Lung (tissue), 16 donors: ENCODE results near the gene PIK3AP1. TPM values are rescaled to one million over a fixed set of nuclear protein-coding genes. Genes with fewer than 3 reads are reported as not detected.

ENCODE experiments used
- ATAC-seq: fragments of 200-7000 bp; cut with Tn5 transposase; one replicate; pipeline ENCODE4 v1.9.1; 2020; ENCODE audit warnings: moderate number of reproducible peaks; ENCODE audit not compliant: insufficient read depth, low FRiP score
- DNase-seq, 3 donors: peaks; one replicate each; pipeline ENCODE4 v3.0.0-alpha.2; 2013 to 2017
- H3K27ac ChIP-seq, 2 donors: one replicate each; pipeline ENCODE4 v1.5.1; 2013; ENCODE audit warnings: mild to moderate bottlenecking in 2 of 2, moderate library complexity in 2 of 2, control low read depth in 1 of 2, inconsistent platforms in 1 of 2, low read depth in 1 of 2, low read length in 1 of 2
- H3K27me3 ChIP-seq, 3 donors: one replicate each; pipeline ENCODE4 v1.5.1; 2013; ENCODE audit warnings: low read length in 2 of 3; ENCODE audit not compliant: control insufficient read depth in 3 of 3, insufficient read depth in 3 of 3
- H3K36me3 ChIP-seq, 4 donors: one replicate each; pipeline ENCODE4 v1.5.1; 2013; ENCODE audit warnings: low read length in 4 of 4, mild to moderate bottlenecking in 1 of 4, moderate library complexity in 1 of 4; ENCODE audit not compliant: control insufficient read depth in 4 of 4, insufficient read depth in 4 of 4
- H3K4me1 ChIP-seq, 5 donors: one replicate each; pipeline ENCODE4 v1.5.1; 2013; ENCODE audit warnings: low read length in 5 of 5, mild to moderate bottlenecking in 2 of 5, moderate library complexity in 1 of 5; ENCODE audit not compliant: control insufficient read depth in 5 of 5, insufficient read depth in 5 of 5
- H3K4me3 ChIP-seq: one replicate; pipeline ENCODE4 v1.5.1; 2013; ENCODE audit warnings: mild to moderate bottlenecking, control low read depth, moderate library complexity
- H3K9ac ChIP-seq, 2 donors: one replicate each; pipeline ENCODE4 v1.5.1; 2013; ENCODE audit warnings: low read length in 2 of 2, control low read depth in 1 of 2; ENCODE audit not compliant: insufficient read depth in 1 of 2
- H3K9me3 ChIP-seq, 4 donors: one replicate each; pipeline ENCODE4 v1.5.1; 2013; ENCODE audit warnings: low read length in 3 of 4, mild to moderate bottlenecking in 1 of 4, moderate library complexity in 1 of 4; ENCODE audit not compliant: control insufficient read depth in 4 of 4, insufficient read depth in 3 of 4
- CTCF ChIP-seq: IDR thresholded peaks from 2 replicates; pipeline ENCODE4 v1.5.1; 2012; ENCODE audit warnings: mild to moderate bottlenecking; ENCODE audit errors: control extremely low read depth, extremely low read depth
- WGBS, 2 donors: extraction: QIAGEN DNeasy Blood & Tissue Kit; methylation state at CpG; one replicate each; pipeline ENCODE4 v1.1.7; 2013; 5-methylcytosine and 5-hydroxymethylcytosine counted together
- long read RNA-seq, 5 donors: transcript quantifications; one replicate each; lab custom pipeline, GENCODE V29; 2026
- polyA plus RNA-seq, 2 donors: library from polyadenylated mRNA; stranded (reverse); fragments of 200-250 nt; gene quantifications; one replicate each; pipeline ENCODE4 v1.2.1, GENCODE V29; 2013
- total RNA-seq, 2 donors: library from RNA; depleted of rRNA in 1 of 2; stranded (reverse); fragments of >200 nt in 1 of 2; gene quantifications; one replicate each; pipeline ENCODE4 v1.2.1, GENCODE V29; 2014 to 2021
- donor health status: control.
- donor health status: control.
- donor health status: Bipolar disorder and iron deficiency.
- donor health status: healthy.
- donor health status: DM: yes; HTN: yes; CAD: no.

The PIK3AP1 gene
- total RNA-seq (10 to 100 TPM; 24.0 to 36.8 TPM), polyA plus RNA-seq (100 to 1,000 TPM in 1 of 2 donors, 1 to 10 TPM in 1; 7.3 to 120 TPM)
- long read RNA-seq, donor 1, full-length matches to known transcripts: 1 of 10,625 reads
- long read RNA-seq, donor 1, partial matches to known transcripts: 10,624 of 10,625 reads
- long read RNA-seq, donor 1, other reads (novel, unspliced or antisense): 0 of 10,625 reads
- long read RNA-seq, donor 2, partial matches to known transcripts: 6,635 of 6,635 reads
- long read RNA-seq, donor 2, other reads (novel, unspliced or antisense): 0 of 6,635 reads
- long read RNA-seq, donor 3, partial matches to known transcripts: 5,560 of 5,560 reads
- long read RNA-seq, donor 3, other reads (novel, unspliced or antisense): 0 of 5,560 reads
- long read RNA-seq, donor 4, full-length matches to known transcripts: 1 of 5,621 reads
- long read RNA-seq, donor 4, partial matches to known transcripts: 5,620 of 5,621 reads
- long read RNA-seq, donor 4, other reads (novel, unspliced or antisense): 0 of 5,621 reads
- long read RNA-seq, donor 5, full-length matches to known transcripts: 1 of 1 reads
- long read RNA-seq, donor 5, partial matches to known transcripts: 0 of 1 reads
- long read RNA-seq, donor 5, other reads (novel, unspliced or antisense): 0 of 1 reads

- peaks cover 0 to 9% (median 4%) of the 10 kb centered on the region in 5 donors for H3K4me1 ChIP-seq
- no peaks in the 10 kb centered on the region for H3K36me3 ChIP-seq
- H3K27me3 ChIP-seq: peaks cover 0 to 17% (median 17%) of the 10 kb centered on the region in 3 donors
- DNase-seq (peak; percentile 12 to 38 (median 34)), ATAC-seq (peak; percentile 78)
- H3K4me3 ChIP-seq: peak within 1 kb of the TSS; percentile 60
- no peak for TF ChIP-seq CTCF
- no peaks in the 10 kb centered on the region for H3K9me3 ChIP-seq
- H3K27ac ChIP-seq: peak within 1 kb of the TSS in 1 of 2 donors; percentile 0
- WGBS, 2 donors: 1% methylated on average over 38 to 52 of the region's 52 CpGs
- no peak within 1 kb of the TSS for H3K9ac ChIP-seq
Measured at GRCh38 chr10:96720422-96721206, at the start of gene PIK3AP1. PIK3AP1 (minus strand) TSS chr10:96720514; CDS start chr10:96720394, 120 bp downstream.

- ATAC-seq: no peak
- no peak overlapping the region for H3K9ac ChIP-seq
- 91 to 95% methylated on average over 11 of the region's 11 CpGs for WGBS, 2 donors
- no peaks in the 10 kb centered on the region for H3K4me1 ChIP-seq
- peaks cover 0 to 9% (median 6%) of the 10 kb centered on the region in 4 donors for H3K9me3 ChIP-seq
- H3K27ac ChIP-seq: no peak overlapping the region
- DNase-seq: no peak
- H3K4me3 ChIP-seq: no peak overlapping the region
- TF ChIP-seq CTCF: no peak
- H3K27me3 ChIP-seq: no peaks in the 10 kb centered on the region
- H3K36me3 ChIP-seq: no peaks in the 10 kb centered on the region
Measured at GRCh38 chr10:96768136-96768535, 47.8 kb upstream of the PIK3AP1 start.

GRCh38 chr10:96767611-96768010 is 47.3 kb upstream of the PIK3AP1 start:
- Histone ChIP-seq H3K27ac (no peak overlapping the region), H3K36me3 (no peaks in the 10 kb centered on the region), H3K9me3 (peaks cover 0 to 9% (median 6%) of the 10 kb centered on the region in 4 donors), H3K9ac (no peak overlapping the region), H3K4me1 (no peaks in the 10 kb centered on the region), H3K4me3 (no peak overlapping the region), H3K27me3 (no peaks in the 10 kb centered on the region)
- WGBS, 2 donors: 71 to 85% methylated on average over 2 of the region's 2 CpGs
- no peak for TF ChIP-seq CTCF
- DNase-seq (no peak), ATAC-seq (no peak)
